Hepatocyte (in vitro differentiated cells): ENCODE measurements around the gene JMJD7. TPM values are rescaled to one million over a fixed set of nuclear protein-coding genes. Genes with fewer than 3 reads are reported as not detected.
A peak's percentile ranks its signal among the peaks of the same experiment; 100 is the strongest.

Experiments used
- DNase-seq: peaks from one replicate; pipeline ENCODE4 v3.0.0-alpha.2; 2016; ENCODE audit warnings: low spot score
- H2AFZ ChIP-seq: fragments of 200-600 bp; sonication (generic); 2 replicates; pipeline ENCODE4 v1.6.0; 2016; ENCODE audit warnings: antibody characterized with exemption, mild to moderate bottlenecking
- H3K27ac ChIP-seq: fragments of 200-600 bp; sonication (generic); 2 replicates; pipeline ENCODE4 v1.5.1; 2016; ENCODE audit warnings: mild to moderate bottlenecking
- H3K27me3 ChIP-seq: fragments of 200-600 bp; sonication (generic); 2 replicates; pipeline ENCODE4 v1.6.1; 2016
- H3K36me3 ChIP-seq: fragments of 200-600 bp; sonication (generic); replicated peaks from 2 replicates; pipeline ENCODE4 v1.5.1; 2016; ENCODE audit warnings: low read depth; ENCODE audit not compliant: insufficient read depth
- H3K4me1 ChIP-seq: fragments of 200-600 bp; sonication (generic); 2 replicates; pipeline ENCODE4 v1.5.1; 2016; ENCODE audit warnings: mild to moderate bottlenecking, moderate library complexity; ENCODE audit not compliant: insufficient read depth
- H3K4me2 ChIP-seq: fragments of 200-600 bp; sonication (generic); 2 replicates; pipeline ENCODE4 v1.6.0; 2016
- H3K4me3 ChIP-seq: fragments of 200-600 bp; sonication (generic); 2 replicates; pipeline ENCODE4 v1.5.1; 2016; ENCODE audit warnings: mild to moderate bottlenecking
- H3K79me2 ChIP-seq: fragments of 200-600 bp; sonication (generic); 2 replicates; pipeline ENCODE4 v1.6.0; 2017; ENCODE audit warnings: mild to moderate bottlenecking
- H3K9me2 ChIP-seq: fragments of 200-600 bp; sonication (generic); replicated peaks from 2 replicates; pipeline ENCODE4 v1.6.0; 2017; ENCODE audit warnings: mild to moderate bottlenecking; ENCODE audit not compliant: insufficient read depth
- H3K9me3 ChIP-seq: fragments of 200-600 bp; sonication (generic); 2 replicates; pipeline ENCODE4 v1.5.1; 2016; ENCODE audit warnings: low read depth, mild to moderate bottlenecking
- H4K20me1 ChIP-seq: fragments of 200-600 bp; sonication (generic); 2 replicates; pipeline ENCODE4 v1.6.0; 2016; ENCODE audit warnings: mild to moderate bottlenecking; ENCODE audit not compliant: insufficient read depth, poor library complexity, severe bottlenecking
- CTCF ChIP-seq: fragments of 200-600 bp; sonication (generic); IDR thresholded peaks from 2 replicates; pipeline ENCODE4 v1.5.1; 2016; ENCODE audit warnings: antibody characterized with exemption, mild to moderate bottlenecking; ENCODE audit not compliant: poor library complexity
- EZH2 ChIP-seq: fragments of 200-600 bp; sonication (generic); IDR thresholded peaks from 2 replicates; pipeline ENCODE4 v1.6.1; 2016; ENCODE audit warnings: antibody characterized with exemption, mild to moderate bottlenecking, borderline replicate concordance
- EZH2phosphoT487 ChIP-seq: fragments of 200-600 bp; sonication (generic); IDR thresholded peaks from one replicate; pipeline ENCODE4 v1.6.1; 2018; ENCODE audit warnings: antibody characterized with exemption, mild to moderate bottlenecking, low read depth, moderate library complexity; ENCODE audit not compliant: unreplicated experiment, severe bottlenecking
- WGBS: methylation state at CpG from one replicate; pipeline ENCODE4 v1.1.6; 2016; ENCODE audit warnings: low lambda C conversion rate; ENCODE audit errors: missing lambda C conversion rate; 5-methylcytosine and 5-hydroxymethylcytosine counted together
- polyA plus RNA-seq: library from polyadenylated mRNA; unstranded; fragments of >200 nt; fragmentation: Nextera tagmentation; extraction: Ambion mirVana; gene quantifications from 2 replicates; pipeline ENCODE4 v1.2.1, GENCODE V29; 2016
- total RNA-seq: library from RNA; depleted of rRNA; stranded (reverse); fragments of >200 nt; gene quantifications from 2 replicates; pipeline ENCODE4 v1.2.3, GENCODE V29; 2014

Gene JMJD7
- total and polyA plus RNA-seq, 2 experiments from 2014 or later, result 9.9 to 14.1 TPM

- no peak overlapping the region for H2AFZ ChIP-seq
- no peak for DNase-seq
- no peak overlapping the region for H3K27ac ChIP-seq
- no peaks in the 10 kb centered on the region for H4K20me1 ChIP-seq
- H3K36me3 ChIP-seq, result no peaks in the 10 kb centered on the region
- TF ChIP-seq CTCF (no peak), EZH2phosphoT487 (no peak), EZH2 (no peak)
- peaks cover 5% of the 10 kb centered on the region for H3K79me2 ChIP-seq
- no peak overlapping the region for H3K4me2 ChIP-seq
- H3K27me3 ChIP-seq, result no peaks in the 10 kb centered on the region
- no peaks in the 10 kb centered on the region for H3K9me3 ChIP-seq
- WGBS, result 84% methylated on average over 13 of the region's 13 CpGs
- H3K4me1 ChIP-seq, result peaks cover 10% of the 10 kb centered on the region
- H3K9me2 ChIP-seq, result no peaks in the 10 kb centered on the region
- H3K4me3 ChIP-seq, result no peak overlapping the region
Measured at GRCh38 chr15:41825572-41826535, 2.0 kb upstream of the JMJD7 start.

- no peak for TF ChIP-seq EZH2
- no peak for TF ChIP-seq EZH2phosphoT487
- TF ChIP-seq CTCF, result no peak
- Histone ChIP-seq H3K27me3 (no peaks in the 10 kb centered on the region), H3K9me3 (no peaks in the 10 kb centered on the region), H2AFZ (peak overlapping the region; percentile 63), H3K79me2 (peaks cover 5% of the 10 kb centered on the region), H4K20me1 (no peaks in the 10 kb centered on the region), H3K4me3 (peak overlapping the region; percentile 72), H3K27ac (no peak overlapping the region), H3K4me2 (peak overlapping the region; percentile 95), H3K9me2 (no peaks in the 10 kb centered on the region), H3K36me3 (no peaks in the 10 kb centered on the region), H3K4me1 (peaks cover 10% of the 10 kb centered on the region)
- peak; percentile 56 for DNase-seq
- 6% methylated on average over 35 of the region's 37 CpGs for WGBS
Measured at GRCh38 chr15:41827290-41827879, 507 bp upstream of the JMJD7 start.

GRCh38 chr15:41828807-41829141 is 882 bp downstream of the JMJD7 start:
- no peaks in the 10 kb centered on the region for H3K9me2 ChIP-seq
- H4K20me1 ChIP-seq, result no peaks in the 10 kb centered on the region
- no peak overlapping the region for H3K27ac ChIP-seq
- H3K4me3 ChIP-seq, result peak overlapping the region; percentile 79
- no peaks in the 10 kb centered on the region for H3K27me3 ChIP-seq
- no peaks in the 10 kb centered on the region for H3K36me3 ChIP-seq
- no peak for DNase-seq
- H3K4me1 ChIP-seq, result peaks cover 10% of the 10 kb centered on the region
- H2AFZ ChIP-seq, result no peak overlapping the region
- no peak for TF ChIP-seq EZH2phosphoT487
- TF ChIP-seq CTCF, result no peak
- no peak for TF ChIP-seq EZH2
- peaks cover 5% of the 10 kb centered on the region for H3K79me2 ChIP-seq
- H3K9me3 ChIP-seq, result no peaks in the 10 kb centered on the region
- H3K4me2 ChIP-seq, result peak overlapping the region; percentile 95
- 22% methylated on average over 6 of the region's 6 CpGs for WGBS
